Neutrophil (primary cell): ENCODE data around the gene FHL2.

ENCODE experiments used
- H3K27ac ChIP-seq: fragments of 200-600 bp; sonication (generic); 2 replicates; pipeline ENCODE4 v1.5.1; 2016; ENCODE audit warnings: mild to moderate bottlenecking, moderate library complexity
- H3K27me3 ChIP-seq: fragments of 200-600 bp; sonication (generic); 2 replicates; pipeline ENCODE4 v1.6.0; 2016; ENCODE audit warnings: mild to moderate bottlenecking
- H3K36me3 ChIP-seq: fragments of 200-600 bp; sonication (generic); 2 replicates; pipeline ENCODE4 v1.5.1; 2017
- H3K4me1 ChIP-seq, 2 experiments: fragments of 200-600 bp in 1 of 2; sonication (generic) in 1 of 2; 1 replicate in 1 of 2; 2 replicates in 1 of 2; pipeline versions ENCODE4 v1.5.1 to v1.6.1; 2013 to 2016; ENCODE audit warnings: low read depth in 1 of 2, low read length in 1 of 2, mild to moderate bottlenecking in 1 of 2, moderate library complexity in 1 of 2; ENCODE audit not compliant: control insufficient read depth in 1 of 2, insufficient read depth in 1 of 2
- H3K4me3 ChIP-seq, 2 experiments: fragments of 200-600 bp in 1 of 2; sonication (generic) in 1 of 2; 1 replicate in 1 of 2; 2 replicates in 1 of 2; pipeline ENCODE4 v1.5.1; 2013 to 2016; ENCODE audit warnings: low read depth in 1 of 2, low read length in 1 of 2, mild to moderate bottlenecking in 1 of 2, moderate library complexity in 1 of 2
- H3K9me3 ChIP-seq: fragments of 200-600 bp; sonication (generic); 2 replicates; pipeline ENCODE4 v1.5.1; 2016
- TF ChIP-seq, protein P1 (sequence below): fragments of 200-600 bp; sonication (generic); IDR thresholded peaks from 2 replicates; pipeline ENCODE4 v1.5.1; 2016; ENCODE audit warnings: antibody characterized with exemption

FHL2 gene

DNA sequence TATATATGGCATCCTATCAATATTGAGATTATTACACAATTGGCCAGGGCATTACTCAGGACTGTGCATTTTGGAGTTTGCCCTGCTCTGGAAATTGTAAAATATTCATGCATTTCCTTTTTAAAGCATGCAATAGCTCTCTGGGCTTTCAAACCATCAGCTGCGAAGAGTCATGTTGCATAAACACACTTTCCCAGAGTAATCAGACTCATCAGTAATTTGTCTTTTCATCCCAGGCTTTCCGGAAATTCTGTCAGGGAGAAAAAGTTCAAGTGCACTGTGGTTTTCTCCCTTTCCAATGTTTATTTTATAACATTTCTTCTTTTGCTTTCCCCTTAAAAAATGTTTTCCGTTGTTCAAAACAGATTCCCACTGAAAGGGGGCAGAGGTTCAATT, 38.9 kb upstream of the FHL2 start:
- H3K27ac ChIP-seq: no peak overlapping the region
- no peaks in the 10 kb centered on the region for H3K36me3 ChIP-seq
- TF ChIP-seq, protein P1, sequence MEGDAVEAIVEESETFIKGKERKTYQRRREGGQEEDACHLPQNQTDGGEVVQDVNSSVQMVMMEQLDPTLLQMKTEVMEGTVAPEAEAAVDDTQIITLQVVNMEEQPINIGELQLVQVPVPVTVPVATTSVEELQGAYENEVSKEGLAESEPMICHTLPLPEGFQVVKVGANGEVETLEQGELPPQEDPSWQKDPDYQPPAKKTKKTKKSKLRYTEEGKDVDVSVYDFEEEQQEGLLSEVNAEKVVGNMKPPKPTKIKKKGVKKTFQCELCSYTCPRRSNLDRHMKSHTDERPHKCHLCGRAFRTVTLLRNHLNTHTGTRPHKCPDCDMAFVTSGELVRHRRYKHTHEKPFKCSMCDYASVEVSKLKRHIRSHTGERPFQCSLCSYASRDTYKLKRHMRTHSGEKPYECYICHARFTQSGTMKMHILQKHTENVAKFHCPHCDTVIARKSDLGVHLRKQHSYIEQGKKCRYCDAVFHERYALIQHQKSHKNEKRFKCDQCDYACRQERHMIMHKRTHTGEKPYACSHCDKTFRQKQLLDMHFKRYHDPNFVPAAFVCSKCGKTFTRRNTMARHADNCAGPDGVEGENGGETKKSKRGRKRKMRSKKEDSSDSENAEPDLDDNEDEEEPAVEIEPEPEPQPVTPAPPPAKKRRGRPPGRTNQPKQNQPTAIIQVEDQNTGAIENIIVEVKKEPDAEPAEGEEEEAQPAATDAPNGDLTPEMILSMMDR: no peak
- no peak overlapping the region for H3K4me3 ChIP-seq
- no peaks in the 10 kb centered on the region for H3K4me1 ChIP-seq
- H3K9me3 ChIP-seq: no peaks in the 10 kb centered on the region
- no peaks in the 10 kb centered on the region for H3K27me3 ChIP-seq

DNA sequence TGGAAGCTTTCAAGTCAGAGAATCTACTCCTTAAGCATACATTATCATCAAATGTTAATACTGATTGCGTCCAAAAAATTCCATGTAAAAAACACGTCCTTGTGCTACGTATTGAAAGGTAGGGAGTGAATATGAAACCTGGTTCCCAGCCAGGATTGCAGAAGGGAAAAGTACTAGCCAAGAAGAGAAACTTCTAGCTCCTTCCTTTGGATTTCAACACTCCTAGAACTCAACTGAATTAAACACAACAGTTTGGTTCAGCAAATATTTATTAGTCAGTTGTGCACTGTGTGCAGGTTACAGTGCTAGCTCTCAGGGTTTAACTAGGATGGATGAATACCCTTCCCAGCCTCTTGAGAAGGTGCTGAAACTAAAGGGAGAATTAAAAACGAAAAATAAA, 33.9 kb upstream of the FHL2 start:
- no peak overlapping the region for H3K27ac ChIP-seq

DNA sequence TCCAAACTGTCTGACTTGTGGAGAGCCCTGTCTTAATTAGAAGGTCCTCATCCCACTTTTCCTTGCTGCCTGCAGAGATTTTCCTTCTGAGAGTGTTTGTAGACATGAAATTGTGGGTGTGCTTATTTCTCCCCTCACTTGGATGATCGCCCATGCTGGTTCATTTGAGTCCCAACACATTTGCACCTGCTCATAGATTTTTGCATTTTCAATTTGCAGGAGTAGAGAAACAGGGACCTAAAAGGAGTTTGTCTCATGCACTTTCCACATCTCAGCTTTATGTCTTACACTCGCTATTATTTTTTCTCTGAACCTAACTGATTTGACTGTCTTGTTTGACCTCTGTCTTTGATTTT, 33.2 kb upstream of the FHL2 start:
- TF ChIP-seq, protein P1: no peak
- H3K4me1 ChIP-seq: no peaks in the 10 kb centered on the region
- no peaks in the 10 kb centered on the region for H3K9me3 ChIP-seq
- no peaks in the 10 kb centered on the region for H3K36me3 ChIP-seq
- no peak overlapping the region for H3K27ac ChIP-seq
- H3K4me3 ChIP-seq: no peak overlapping the region
- H3K27me3 ChIP-seq: peaks cover 3% of the 10 kb centered on the region

More for the DNA sequence above, 33.9 kb upstream of the FHL2 start:
- no peaks in the 10 kb centered on the region for H3K27me3 ChIP-seq
- H3K4me3 ChIP-seq: no peak overlapping the region
- TF ChIP-seq, protein P1: no peak
- no peaks in the 10 kb centered on the region for H3K36me3 ChIP-seq
- H3K9me3 ChIP-seq: no peaks in the 10 kb centered on the region
- H3K4me1 ChIP-seq: no peaks in the 10 kb centered on the region

DNA sequence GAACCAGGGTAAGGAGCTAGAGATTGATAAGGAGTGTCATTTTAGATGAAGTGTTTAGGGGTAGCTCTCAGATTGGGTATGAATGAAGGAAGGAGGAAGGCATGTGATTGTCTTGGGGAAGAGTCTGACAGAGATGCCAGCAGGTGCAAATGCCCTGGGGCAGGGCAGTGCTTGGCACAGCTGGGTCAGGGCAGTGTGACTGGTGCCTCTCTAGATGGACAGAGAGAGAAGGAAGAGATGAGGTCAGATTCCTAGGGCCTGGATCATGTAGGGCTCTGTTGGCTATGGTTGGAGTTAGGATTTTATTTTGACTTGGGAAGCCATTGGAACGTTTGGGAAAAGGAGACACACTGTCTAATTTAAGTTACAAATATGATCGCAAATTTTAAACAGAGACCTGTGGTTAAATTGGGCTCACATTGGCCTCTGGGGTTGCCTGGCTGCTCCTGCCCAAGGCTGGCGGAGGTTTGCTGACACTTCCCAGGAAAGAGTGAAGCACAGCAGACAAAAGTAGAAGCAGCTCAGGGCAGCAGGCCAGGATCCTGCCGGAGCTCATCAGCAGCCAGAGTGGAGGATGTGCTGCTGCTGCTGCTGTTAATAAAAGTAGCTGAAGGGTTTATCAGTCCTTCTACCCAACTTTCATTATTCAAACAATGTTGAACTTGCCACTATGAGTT, 32.7 kb upstream of the FHL2 start:
- Histone ChIP-seq H3K36me3 (no peaks in the 10 kb centered on the region), H3K27ac (no peak overlapping the region), H3K27me3 (peaks cover 8% of the 10 kb centered on the region), H3K4me3 (no peak overlapping the region), H3K4me1 (no peaks in the 10 kb centered on the region), H3K9me3 (no peaks in the 10 kb centered on the region)
- TF ChIP-seq, protein P1: no peak

DNA sequence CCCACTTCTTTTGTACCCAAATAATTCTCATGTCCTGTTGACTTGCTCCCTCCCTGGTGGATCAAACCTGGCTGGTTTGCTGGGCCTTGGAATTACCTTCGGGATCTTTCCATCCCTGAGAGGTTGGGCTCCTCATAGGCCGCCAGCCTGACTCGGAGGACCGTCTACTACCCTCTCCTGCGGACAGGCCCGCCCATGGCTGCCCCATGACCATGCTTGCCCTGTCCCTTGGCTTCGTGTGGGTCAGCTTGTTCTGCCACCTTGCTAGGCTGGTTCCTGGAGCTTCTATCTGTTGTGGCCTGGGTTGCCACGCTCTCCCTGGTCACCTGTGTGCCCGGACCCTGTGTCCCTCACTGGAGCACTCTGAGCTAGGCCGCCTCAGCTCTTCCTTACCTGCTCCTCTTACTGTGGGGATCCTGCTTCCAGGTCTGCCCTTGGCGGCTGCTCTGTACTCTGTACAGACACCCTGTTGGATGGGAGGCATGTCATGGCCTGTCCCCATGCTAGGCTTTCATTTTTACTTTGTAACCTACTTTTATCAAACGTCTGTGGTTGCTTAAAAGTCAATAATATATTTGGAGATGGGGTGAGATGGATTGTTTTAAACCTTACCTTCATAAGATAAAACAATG, 29.7 kb upstream of the FHL2 start:
- no peaks in the 10 kb centered on the region for H3K4me1 ChIP-seq
- no peaks in the 10 kb centered on the region for H3K9me3 ChIP-seq
- H3K27me3 ChIP-seq: peaks cover 17% of the 10 kb centered on the region
- TF ChIP-seq, protein P1: no peak
- H3K36me3 ChIP-seq: no peaks in the 10 kb centered on the region
- no peak overlapping the region for H3K27ac ChIP-seq
- H3K4me3 ChIP-seq: no peak overlapping the region
